B cell (primary cell): ENCODE measurements around the gene PTGES3L.

Experiments
- CTCF ChIP-seq: fragments of 200-600 bp; IDR thresholded peaks from one replicate; pipeline ENCODE4 v1.8.0; 2022; ENCODE audit warnings: antibody characterized with exemption, mild to moderate bottlenecking
- EZH2 ChIP-seq: IDR thresholded peaks from 2 replicates; pipeline ENCODE4 v1.6.1; 2012; ENCODE audit warnings: borderline replicate concordance, low read depth, mild to moderate bottlenecking, moderate library complexity, low read length; ENCODE audit not compliant: insufficient read depth, poor library complexity, severe bottlenecking

DNA sequence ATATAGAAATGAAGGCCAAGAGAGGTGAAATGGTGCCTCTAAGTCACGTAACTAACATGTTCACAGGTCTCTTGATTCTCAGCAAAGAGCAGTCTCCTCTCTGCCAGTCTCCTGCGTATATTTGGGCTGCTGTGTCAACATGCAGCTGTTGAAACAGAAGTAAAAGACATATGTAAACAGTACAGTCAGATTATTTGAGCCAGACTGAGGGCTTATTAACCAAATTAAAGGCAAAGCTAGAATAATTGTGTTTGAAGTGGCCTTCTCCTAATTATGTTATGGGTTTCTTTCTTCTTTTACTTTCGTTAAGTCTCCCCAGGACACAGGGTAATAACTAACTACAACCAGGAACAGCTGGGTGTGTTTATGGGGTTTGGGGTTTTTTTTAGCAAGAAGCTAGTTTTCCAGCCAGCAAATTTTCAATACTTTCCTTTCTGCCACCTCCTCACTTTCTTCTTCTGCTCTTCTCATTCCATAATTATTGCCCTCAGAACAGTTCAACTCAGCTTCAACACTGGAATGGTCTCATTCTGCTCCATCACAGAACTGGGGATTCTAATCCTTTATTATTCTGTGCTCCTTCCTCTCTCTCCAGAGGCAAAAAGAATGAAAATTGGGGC lies 60.9 kb downstream of the PTGES3L start:
- TF ChIP-seq CTCF (no peak), EZH2 (no peak)
